Ishikawa (cell line): ENCODE results near the gene PRR36.

Experiments
- CEBPB ChIP-seq: IDR thresholded peaks from 2 replicates; pipeline ENCODE4 v1.6.1; 2012
- CREB1 ChIP-seq: IDR thresholded peaks from 2 replicates; pipeline ENCODE4 v1.6.1; 2012; ENCODE audit warnings: low read depth
- EGR1 ChIP-seq: IDR thresholded peaks from 2 replicates; pipeline ENCODE4 v1.6.1; 2012
- EP300 ChIP-seq: IDR thresholded peaks from 2 replicates; pipeline ENCODE4 v1.6.1; 2012; ENCODE audit warnings: borderline replicate concordance
- FOXM1 ChIP-seq: IDR thresholded peaks from 2 replicates; pipeline ENCODE4 v1.6.1; 2012; ENCODE audit warnings: low read depth, borderline replicate concordance
- NFIC ChIP-seq: IDR thresholded peaks from 2 replicates; pipeline ENCODE4 v1.6.1; 2012
- RAD21 ChIP-seq: IDR thresholded peaks from 2 replicates; pipeline ENCODE4 v1.6.1; 2012; ENCODE audit warnings: low read depth
- TAF1 ChIP-seq: IDR thresholded peaks from 2 replicates; pipeline ENCODE4 v1.6.1; 2012; ENCODE audit warnings: low read depth, mild to moderate bottlenecking
- TCF12 ChIP-seq: IDR thresholded peaks from 2 replicates; pipeline ENCODE4 v1.6.1; 2012; ENCODE audit warnings: low read depth
- TEAD4 ChIP-seq: IDR thresholded peaks from 2 replicates; pipeline ENCODE4 v1.6.1; 2012
- YY1 ChIP-seq: IDR thresholded peaks from 2 replicates; pipeline ENCODE4 v1.6.1; 2012; ENCODE audit warnings: low read depth
- ZBTB7A ChIP-seq: IDR thresholded peaks from 2 replicates; pipeline ENCODE4 v1.6.1; 2012; ENCODE audit warnings: low read depth
- TF ChIP-seq, protein P1 (sequence below): IDR thresholded peaks from 2 replicates; pipeline ENCODE4 v1.6.1; 2012
- TF ChIP-seq, protein P2 (sequence below): IDR thresholded peaks from 2 replicates; pipeline ENCODE4 v1.6.1; 2012; ENCODE audit warnings: low read depth, mild to moderate bottlenecking
- TF ChIP-seq, protein P3 (sequence below): IDR thresholded peaks from 2 replicates; pipeline ENCODE4 v1.6.1; 2012

PRR36 gene

DNA sequence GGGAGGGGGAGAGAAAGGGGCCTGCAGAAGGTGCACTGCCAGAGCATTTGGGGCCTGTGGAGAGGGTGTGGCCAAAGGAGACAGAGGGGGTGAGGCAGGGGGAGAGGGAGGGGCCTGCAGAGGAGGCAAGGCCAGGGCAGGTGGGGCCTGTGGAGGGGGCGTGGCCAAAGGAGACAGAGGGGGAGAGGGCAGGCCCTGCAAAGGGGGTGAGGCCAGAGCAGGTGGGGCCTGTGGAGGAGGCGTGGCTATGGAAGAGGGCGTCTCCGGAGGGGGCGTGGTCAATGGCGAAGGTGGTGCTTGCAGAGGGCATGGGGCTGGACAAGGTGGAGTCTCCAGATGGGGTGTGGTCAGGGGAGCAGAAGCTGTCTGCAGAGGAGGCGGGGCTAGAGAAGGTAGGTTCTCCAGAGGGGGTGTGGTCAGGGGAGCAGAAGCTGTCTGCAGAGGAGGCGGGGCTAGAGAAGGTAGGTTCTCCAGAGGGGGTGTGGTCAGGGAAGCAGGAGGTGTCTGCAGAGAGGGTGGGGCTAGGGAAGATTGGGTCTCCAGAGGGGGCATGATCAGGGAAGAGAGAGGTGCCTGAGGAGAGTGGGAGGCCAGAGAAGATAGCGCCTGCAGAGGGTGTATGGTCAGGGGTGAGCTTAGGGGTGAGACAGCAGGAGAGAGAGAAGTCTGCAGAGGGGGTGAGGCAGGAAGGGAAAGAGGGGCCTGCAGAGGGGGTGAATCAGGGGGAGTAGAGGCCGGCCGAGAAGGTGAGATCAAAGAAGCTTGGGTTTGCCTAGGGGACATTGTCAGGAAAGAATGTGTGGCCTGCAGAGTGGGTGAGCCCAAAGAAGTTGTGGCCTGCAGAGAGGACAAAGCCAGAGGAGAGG is 3.4 kb downstream of the PRR36 start:
- TF ChIP-seq, protein P1, sequence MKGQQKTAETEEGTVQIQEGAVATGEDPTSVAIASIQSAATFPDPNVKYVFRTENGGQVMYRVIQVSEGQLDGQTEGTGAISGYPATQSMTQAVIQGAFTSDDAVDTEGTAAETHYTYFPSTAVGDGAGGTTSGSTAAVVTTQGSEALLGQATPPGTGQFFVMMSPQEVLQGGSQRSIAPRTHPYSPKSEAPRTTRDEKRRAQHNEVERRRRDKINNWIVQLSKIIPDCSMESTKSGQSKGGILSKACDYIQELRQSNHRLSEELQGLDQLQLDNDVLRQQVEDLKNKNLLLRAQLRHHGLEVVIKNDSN: no peak
- no peak for TF ChIP-seq TCF12
- TF ChIP-seq, protein P2, sequence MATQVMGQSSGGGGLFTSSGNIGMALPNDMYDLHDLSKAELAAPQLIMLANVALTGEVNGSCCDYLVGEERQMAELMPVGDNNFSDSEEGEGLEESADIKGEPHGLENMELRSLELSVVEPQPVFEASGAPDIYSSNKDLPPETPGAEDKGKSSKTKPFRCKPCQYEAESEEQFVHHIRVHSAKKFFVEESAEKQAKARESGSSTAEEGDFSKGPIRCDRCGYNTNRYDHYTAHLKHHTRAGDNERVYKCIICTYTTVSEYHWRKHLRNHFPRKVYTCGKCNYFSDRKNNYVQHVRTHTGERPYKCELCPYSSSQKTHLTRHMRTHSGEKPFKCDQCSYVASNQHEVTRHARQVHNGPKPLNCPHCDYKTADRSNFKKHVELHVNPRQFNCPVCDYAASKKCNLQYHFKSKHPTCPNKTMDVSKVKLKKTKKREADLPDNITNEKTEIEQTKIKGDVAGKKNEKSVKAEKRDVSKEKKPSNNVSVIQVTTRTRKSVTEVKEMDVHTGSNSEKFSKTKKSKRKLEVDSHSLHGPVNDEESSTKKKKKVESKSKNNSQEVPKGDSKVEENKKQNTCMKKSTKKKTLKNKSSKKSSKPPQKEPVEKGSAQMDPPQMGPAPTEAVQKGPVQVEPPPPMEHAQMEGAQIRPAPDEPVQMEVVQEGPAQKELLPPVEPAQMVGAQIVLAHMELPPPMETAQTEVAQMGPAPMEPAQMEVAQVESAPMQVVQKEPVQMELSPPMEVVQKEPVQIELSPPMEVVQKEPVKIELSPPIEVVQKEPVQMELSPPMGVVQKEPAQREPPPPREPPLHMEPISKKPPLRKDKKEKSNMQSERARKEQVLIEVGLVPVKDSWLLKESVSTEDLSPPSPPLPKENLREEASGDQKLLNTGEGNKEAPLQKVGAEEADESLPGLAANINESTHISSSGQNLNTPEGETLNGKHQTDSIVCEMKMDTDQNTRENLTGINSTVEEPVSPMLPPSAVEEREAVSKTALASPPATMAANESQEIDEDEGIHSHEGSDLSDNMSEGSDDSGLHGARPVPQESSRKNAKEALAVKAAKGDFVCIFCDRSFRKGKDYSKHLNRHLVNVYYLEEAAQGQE: no peak
- no peak for TF ChIP-seq CEBPB
- TF ChIP-seq TEAD4: no peak
- no peak for TF ChIP-seq YY1
- TF ChIP-seq EP300: no peak
- no peak for TF ChIP-seq RAD21
- TF ChIP-seq, protein P3, sequence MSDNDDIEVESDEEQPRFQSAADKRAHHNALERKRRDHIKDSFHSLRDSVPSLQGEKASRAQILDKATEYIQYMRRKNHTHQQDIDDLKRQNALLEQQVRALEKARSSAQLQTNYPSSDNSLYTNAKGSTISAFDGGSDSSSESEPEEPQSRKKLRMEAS: no peak
- TF ChIP-seq ZBTB7A: no peak
- TF ChIP-seq TAF1: no peak
- TF ChIP-seq CREB1: no peak
- TF ChIP-seq EGR1: no peak
- TF ChIP-seq NFIC: no peak
- no peak for TF ChIP-seq FOXM1

DNA sequence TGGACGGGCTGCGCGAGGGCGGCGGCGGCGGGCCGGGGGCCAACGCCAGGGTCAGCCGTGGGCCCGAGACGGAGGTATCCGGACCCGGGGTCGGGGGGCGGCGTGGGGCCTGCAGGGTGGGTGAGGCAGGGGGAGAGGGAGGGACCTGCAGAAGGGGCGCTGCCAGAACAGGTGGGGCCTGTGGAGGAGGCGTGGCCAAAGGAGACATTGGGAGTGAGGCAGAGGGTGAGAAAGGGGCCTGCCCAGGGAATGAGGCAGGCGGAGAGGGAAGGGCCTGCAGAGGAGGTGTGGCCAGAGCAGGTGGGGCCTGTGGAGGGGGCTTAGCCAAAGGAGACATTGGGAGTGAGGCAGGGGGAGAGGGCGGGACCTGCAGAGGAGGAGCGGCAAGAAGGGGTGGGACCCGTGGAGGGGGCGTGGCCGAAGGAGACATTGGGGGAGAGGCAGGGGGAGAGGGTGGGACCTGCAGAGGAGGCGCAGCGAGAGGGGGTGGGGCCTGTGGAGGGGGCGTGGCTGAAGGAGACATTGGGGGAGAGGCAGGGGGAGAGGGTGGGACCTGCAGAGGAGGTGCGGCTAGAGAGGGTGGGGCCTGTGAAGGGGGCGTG is 4.2 kb downstream of the PRR36 start:
- TF ChIP-seq ZBTB7A (peak; percentile 16; the same call in 1 of the 2 replicates), NFIC (no peak)

DNA sequence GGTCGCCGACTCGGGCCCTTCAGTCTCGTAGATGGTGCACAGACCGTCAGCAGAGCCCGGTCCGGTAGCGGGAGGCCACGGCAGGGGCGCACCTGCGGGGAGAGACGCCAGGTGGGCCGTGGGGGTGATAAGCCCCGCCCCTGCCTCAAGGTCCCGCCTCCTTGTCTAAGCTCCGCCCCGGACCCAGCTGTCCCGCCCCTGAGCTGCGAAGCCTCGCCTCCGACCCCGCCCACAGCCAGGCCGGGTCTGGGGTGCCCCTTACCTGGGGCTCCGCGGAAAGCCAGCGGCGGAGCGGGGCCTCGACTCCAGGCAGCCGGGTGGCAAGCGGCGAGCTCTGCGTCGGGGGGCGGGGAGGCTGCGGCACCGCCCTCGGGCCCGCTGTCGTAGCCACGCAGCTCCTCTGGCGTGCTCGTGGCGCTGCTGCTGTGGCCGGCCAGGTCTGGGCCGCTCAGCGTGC is 4.7 kb downstream of the PRR36 start:
- TF ChIP-seq, protein P2: no peak
- no peak for TF ChIP-seq TAF1
- TF ChIP-seq, protein P3: peak; percentile 14; the same call in 1 of the 2 replicates
- no peak for TF ChIP-seq CEBPB
- no peak for TF ChIP-seq CREB1
- TF ChIP-seq ZBTB7A: peak; percentile 35; the same call in 1 of the 2 replicates
- TF ChIP-seq EGR1: no peak
- TF ChIP-seq YY1: no peak

DNA sequence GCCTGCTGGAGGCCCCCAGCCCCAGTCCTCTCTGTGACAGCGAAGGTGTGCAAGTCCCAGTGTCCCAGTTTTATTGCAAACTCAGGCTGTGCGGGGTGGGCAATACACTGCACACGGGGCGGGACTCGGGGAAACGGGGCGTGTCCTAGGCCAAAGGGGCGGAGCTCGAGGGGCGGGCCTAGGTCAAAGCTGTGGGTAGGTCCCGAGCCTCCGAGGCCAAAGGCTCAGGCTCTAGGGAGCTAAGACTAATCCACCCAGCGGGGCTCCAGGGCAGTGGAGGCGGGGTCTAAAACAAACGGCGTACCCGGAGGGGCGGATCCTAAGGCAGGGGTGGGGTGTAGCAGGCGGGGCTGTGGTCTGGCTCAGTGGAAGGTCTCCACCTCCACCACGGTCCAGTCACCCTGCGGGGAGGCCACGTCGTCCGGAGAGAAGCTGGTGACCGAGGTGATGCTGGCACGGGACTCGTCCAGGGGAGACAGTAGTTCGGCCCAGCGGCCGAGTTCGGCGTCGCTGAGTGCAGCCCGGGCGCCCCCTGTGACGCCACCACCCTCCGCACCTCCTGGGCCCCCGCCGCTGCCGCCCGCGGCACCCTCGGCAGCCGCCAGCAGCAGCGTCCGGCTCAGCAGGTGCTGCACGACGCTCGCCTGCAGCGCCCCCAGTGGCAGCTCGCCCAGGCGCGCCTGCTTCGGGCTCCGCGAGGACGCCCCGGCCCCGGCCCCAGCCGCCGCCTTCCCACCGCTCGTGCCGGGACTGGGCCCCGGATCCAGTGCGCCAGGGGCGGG is 5.3 kb downstream of the PRR36 start:
- TF ChIP-seq RAD21 (peak; percentile 31; the same call in 1 of the 2 replicates), EGR1 (no peak), TCF12 (no peak), NFIC (peak; percentile 18; the same call in 1 of the 2 replicates)
- TF ChIP-seq, protein P3: peak; percentile 63

DNA sequence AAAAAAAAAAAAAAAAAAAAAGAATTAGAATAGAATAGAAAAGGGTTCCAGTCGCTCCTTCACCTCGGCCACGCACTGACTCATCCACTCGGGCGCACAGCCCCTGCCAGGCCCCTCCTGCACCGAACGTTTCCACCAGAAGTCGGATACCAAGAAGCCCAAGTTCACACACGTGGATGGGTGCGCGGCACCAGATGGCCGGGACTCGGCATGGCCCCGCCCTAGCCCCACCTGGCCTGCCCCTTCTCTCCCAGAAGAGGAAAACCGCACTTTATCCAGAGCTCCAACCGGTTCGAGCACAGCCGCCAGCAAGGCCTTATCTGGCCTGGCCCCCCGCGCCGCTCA is 5.9 kb downstream of the PRR36 start:
- TF ChIP-seq YY1: no peak
- TF ChIP-seq, protein P3: peak; percentile 89
